ENCODE data around the gene ACSS3.
A peak's percentile ranks its signal among the peaks of the same experiment; 100 is the strongest.

ACSS3 gene

DNA sequence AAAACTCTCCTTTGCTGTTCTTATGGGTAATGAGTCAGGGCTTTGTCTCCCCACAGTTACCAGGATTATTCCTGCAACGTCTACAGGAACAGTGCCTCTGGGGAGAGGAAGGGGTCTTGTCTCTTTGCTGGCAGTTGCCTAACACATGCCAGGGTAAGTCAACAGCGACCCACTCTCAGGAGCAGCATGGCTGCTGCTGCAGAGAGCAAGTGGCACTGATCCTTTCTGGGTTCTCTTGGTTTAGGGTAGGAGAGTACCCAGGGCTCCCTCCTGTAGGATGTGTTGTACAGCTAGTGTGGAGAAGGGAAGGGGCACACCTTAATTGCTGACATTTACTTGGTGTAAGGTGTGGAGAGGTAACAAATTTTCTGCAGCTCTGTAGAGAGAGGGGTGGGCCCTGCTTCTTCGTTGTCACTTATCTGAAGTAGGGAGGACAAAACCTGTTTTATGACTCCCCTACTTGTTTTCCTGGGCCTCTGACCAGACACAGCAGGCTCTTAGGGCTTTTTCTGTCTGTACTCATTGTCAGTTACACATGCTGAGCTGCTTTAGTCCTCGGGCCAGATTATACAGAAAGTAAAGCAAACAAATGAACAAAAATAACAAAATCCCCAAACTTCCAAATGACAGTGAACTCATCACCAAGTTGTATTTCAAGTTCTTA is 168.2 kb downstream of the ACSS3 start:
- Histone ChIP-seq H3K79me1 (replicated peaks; ENCODE audit: low read length, poor library complexity, severe bottlenecking) (no peaks in the 10 kb centered on the region), H2AFZ (ENCODE audit: low read depth, low read length) (peak overlapping the region; percentile 64), H3K4me2 (ENCODE audit: low read length, poor library complexity, severe bottlenecking) (no peak overlapping the region), H3K23ac (ENCODE audit: low read length in 2 of 2) (no peak overlapping the region), H3K27me3 (ENCODE audit: control insufficient read depth in 1 of 2, insufficient read depth in 1 of 2, low read length in 2 of 2) (no peaks in the 10 kb centered on the region), H2BK5ac (ENCODE audit: low read depth, low read length, poor library complexity, severe bottlenecking) (no peak overlapping the region), H3K4me1 (ENCODE audit: control insufficient read depth, insufficient read depth, low read depth, low read length) (peaks cover 2% of the 10 kb centered on the region), H3K9me3 (ENCODE audit: control insufficient read depth, low read length) (no peaks in the 10 kb centered on the region), H3K36me3 (ENCODE audit: control insufficient read depth in 1 of 2, insufficient read depth in 2 of 2, low read depth in 1 of 2, low read length in 2 of 2) (no peaks in the 10 kb centered on the region), H2BK120ac (ENCODE audit: low read depth, low read length) (no peak overlapping the region), H2BK12ac (ENCODE audit: low read length in 2 of 2) (no peak overlapping the region), H3K4me3 (ENCODE audit: insufficient read depth in 1 of 2, low read depth in 1 of 2, low read length in 2 of 2) (no peak overlapping the region), H4K8ac (ENCODE audit: low read length) (peak overlapping the region; percentile 66), H3K14ac (ENCODE audit: low read length in 2 of 2) (peak overlapping the region in 1 of 2 experiments; percentile 55), H2BK15ac (ENCODE audit: low read depth, poor library complexity, severe bottlenecking) (no peak overlapping the region), H3K9ac (ENCODE audit: low read length) (no peak overlapping the region), H4K91ac (ENCODE audit: low read length) (no peak overlapping the region), H2AK5ac (ENCODE audit: low read length, severe bottlenecking) (no peak overlapping the region), H3K18ac (ENCODE audit: low read depth in 1 of 2, low read length in 2 of 2) (peak overlapping the region in 1 of 2 experiments; percentile 41), H3K27ac (ENCODE audit: low read length, poor library complexity, severe bottlenecking) (no peak overlapping the region), H3K4ac (ENCODE audit: low read depth in 1 of 2, low read length in 2 of 2) (no peak overlapping the region)
- DNase-seq = peak; percentile 4
- 28% methylated on average over 4 of the region's 4 CpGs for WGBS

DNA sequence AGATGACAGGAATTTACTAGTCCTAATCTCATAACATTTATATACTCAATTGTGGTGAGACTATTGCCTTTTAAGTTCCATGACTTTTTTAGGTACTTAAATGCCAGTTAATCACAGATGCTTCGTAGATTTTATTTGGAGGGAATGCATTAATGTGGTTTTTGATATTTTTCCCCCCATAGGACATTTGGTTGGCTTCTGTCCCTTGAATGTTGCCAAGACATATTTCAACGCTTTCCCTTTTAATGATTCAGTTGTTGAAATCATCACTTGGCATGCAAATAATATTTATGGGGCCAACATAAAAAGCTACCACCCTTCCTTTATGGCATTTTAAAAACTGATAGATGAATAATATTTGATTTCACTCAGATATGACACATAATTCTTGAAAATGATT is 172.1 kb downstream of the ACSS3 start:
- H3K9me3 ChIP-seq (ENCODE audit: control insufficient read depth, low read length) = no peaks in the 10 kb centered on the region
- no peak overlapping the region for H2AK5ac ChIP-seq (ENCODE audit: low read length, severe bottlenecking)
- no peak overlapping the region for H3K18ac ChIP-seq (ENCODE audit: low read depth in 1 of 2, low read length in 2 of 2)
- H4K91ac ChIP-seq (ENCODE audit: low read length) = no peak overlapping the region
- no peak overlapping the region for H4K8ac ChIP-seq (ENCODE audit: low read length)
- no peak overlapping the region for H2BK120ac ChIP-seq (ENCODE audit: low read depth, low read length)
- H3K27me3 ChIP-seq (ENCODE audit: control insufficient read depth in 1 of 2, insufficient read depth in 1 of 2, low read length in 2 of 2) = no peaks in the 10 kb centered on the region
- no peak overlapping the region for H2BK15ac ChIP-seq (ENCODE audit: low read depth, poor library complexity, severe bottlenecking)
- no peak overlapping the region for H3K23ac ChIP-seq (ENCODE audit: low read length in 2 of 2)
- H2AFZ ChIP-seq (ENCODE audit: low read depth, low read length) = no peak overlapping the region
- DNase-seq = no peak
- H3K4me3 ChIP-seq (ENCODE audit: insufficient read depth in 1 of 2, low read depth in 1 of 2, low read length in 2 of 2) = no peak overlapping the region
- WGBS = 100% methylated on average over 2 of the region's 2 CpGs
- no peak overlapping the region for H3K9ac ChIP-seq (ENCODE audit: low read length)
- no peaks in the 10 kb centered on the region for H3K79me1 ChIP-seq (replicated peaks; ENCODE audit: low read length, poor library complexity, severe bottlenecking)
- H3K4me2 ChIP-seq (ENCODE audit: low read length, poor library complexity, severe bottlenecking) = no peak overlapping the region
- H3K4ac ChIP-seq (ENCODE audit: low read depth in 1 of 2, low read length in 2 of 2) = no peak overlapping the region
- H3K4me1 ChIP-seq (ENCODE audit: control insufficient read depth, insufficient read depth, low read depth, low read length) = peaks cover 2% of the 10 kb centered on the region
- H2BK12ac ChIP-seq (ENCODE audit: low read length in 2 of 2) = no peak overlapping the region
- no peak overlapping the region for H3K14ac ChIP-seq (ENCODE audit: low read length in 2 of 2)
- H3K27ac ChIP-seq (ENCODE audit: low read length, poor library complexity, severe bottlenecking) = no peak overlapping the region
- no peak overlapping the region for H2BK5ac ChIP-seq (ENCODE audit: low read depth, low read length, poor library complexity, severe bottlenecking)
- no peaks in the 10 kb centered on the region for H3K36me3 ChIP-seq (ENCODE audit: control insufficient read depth in 1 of 2, insufficient read depth in 2 of 2, low read depth in 1 of 2, low read length in 2 of 2)

DNA sequence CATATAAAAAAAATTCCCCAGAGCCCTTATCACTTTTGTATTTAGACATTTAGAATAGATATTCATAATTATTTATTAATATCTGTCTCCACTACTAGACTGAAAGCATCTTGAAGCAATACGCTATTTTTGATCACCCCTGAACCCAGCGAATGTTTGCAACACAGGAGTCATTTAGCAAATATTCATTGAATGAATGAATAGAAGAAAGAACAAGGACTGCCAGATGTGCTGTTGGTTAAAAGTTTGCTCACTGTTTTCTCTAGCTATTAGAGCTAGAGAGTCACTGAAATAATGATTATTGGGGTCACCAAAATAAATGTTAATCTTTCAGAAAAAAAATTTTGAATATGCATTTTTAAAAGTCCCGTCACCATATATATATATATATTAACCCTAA is 174.3 kb downstream of the ACSS3 start:
- no peak overlapping the region for H4K91ac ChIP-seq (ENCODE audit: low read length)
- H3K36me3 ChIP-seq (ENCODE audit: control insufficient read depth in 1 of 2, insufficient read depth in 2 of 2, low read depth in 1 of 2, low read length in 2 of 2) = peaks cover 0 to 2% of the 10 kb centered on the region in 2 experiments
- DNase-seq = no peak
- no peak overlapping the region for H3K27ac ChIP-seq (ENCODE audit: low read length, poor library complexity, severe bottlenecking)
- no peaks in the 10 kb centered on the region for H3K79me1 ChIP-seq (replicated peaks; ENCODE audit: low read length, poor library complexity, severe bottlenecking)
- no peak overlapping the region for H2BK120ac ChIP-seq (ENCODE audit: low read depth, low read length)
- H3K14ac ChIP-seq (ENCODE audit: low read length in 2 of 2) = no peak overlapping the region
- H3K4me1 ChIP-seq (ENCODE audit: control insufficient read depth, insufficient read depth, low read depth, low read length) = no peaks in the 10 kb centered on the region
- no peak overlapping the region for H2AK5ac ChIP-seq (ENCODE audit: low read length, severe bottlenecking)
- H2AFZ ChIP-seq (ENCODE audit: low read depth, low read length) = no peak overlapping the region
- H3K18ac ChIP-seq (ENCODE audit: low read depth in 1 of 2, low read length in 2 of 2) = no peak overlapping the region
- H3K9me3 ChIP-seq (ENCODE audit: control insufficient read depth, low read length) = no peaks in the 10 kb centered on the region
- no peak overlapping the region for H3K4ac ChIP-seq (ENCODE audit: low read depth in 1 of 2, low read length in 2 of 2)
- H2BK5ac ChIP-seq (ENCODE audit: low read depth, low read length, poor library complexity, severe bottlenecking) = no peak overlapping the region
- H4K8ac ChIP-seq (ENCODE audit: low read length) = no peak overlapping the region
- no peak overlapping the region for H3K23ac ChIP-seq (ENCODE audit: low read length in 2 of 2)
- H3K4me3 ChIP-seq (ENCODE audit: insufficient read depth in 1 of 2, low read depth in 1 of 2, low read length in 2 of 2) = no peak overlapping the region
- H2BK15ac ChIP-seq (ENCODE audit: low read depth, poor library complexity, severe bottlenecking) = no peak overlapping the region
- no peak overlapping the region for H3K9ac ChIP-seq (ENCODE audit: low read length)
- no peak overlapping the region for H3K4me2 ChIP-seq (ENCODE audit: low read length, poor library complexity, severe bottlenecking)
- no peaks in the 10 kb centered on the region for H3K27me3 ChIP-seq (ENCODE audit: control insufficient read depth in 1 of 2, insufficient read depth in 1 of 2, low read length in 2 of 2)
- H2BK12ac ChIP-seq (ENCODE audit: low read length in 2 of 2) = no peak overlapping the region
- WGBS = 90% methylated on average over 2 of the region's 3 CpGs

DNA sequence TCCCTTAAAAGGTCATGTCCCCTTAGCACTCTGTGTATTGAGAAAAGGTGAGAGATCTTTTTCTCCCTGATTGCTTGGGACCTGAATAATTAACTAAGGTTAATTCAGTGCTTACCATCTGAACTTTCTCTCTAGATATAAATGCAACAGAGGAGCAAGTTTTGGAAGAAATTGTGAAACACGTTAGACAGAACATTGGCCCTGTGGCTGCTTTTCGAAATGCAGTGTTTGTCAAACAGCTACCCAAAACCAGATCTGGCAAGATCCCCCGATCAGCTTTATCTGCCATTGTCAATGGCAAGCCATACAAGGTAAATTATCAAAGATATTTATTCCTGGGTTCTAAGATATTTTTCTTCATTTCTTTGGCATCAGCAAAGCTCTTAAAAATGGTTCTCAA is 175.5 kb downstream of the ACSS3 start:
- no peak overlapping the region for H3K9ac ChIP-seq (ENCODE audit: low read length)
- H3K4ac ChIP-seq (ENCODE audit: low read depth in 1 of 2, low read length in 2 of 2) = no peak overlapping the region
- H4K8ac ChIP-seq (ENCODE audit: low read length) = no peak overlapping the region
- no peak overlapping the region for H2BK15ac ChIP-seq (ENCODE audit: low read depth, poor library complexity, severe bottlenecking)
- H3K27ac ChIP-seq (ENCODE audit: low read length, poor library complexity, severe bottlenecking) = no peak overlapping the region
- WGBS = 96% methylated on average over 2 of the region's 3 CpGs
- no peak overlapping the region for H2BK12ac ChIP-seq (ENCODE audit: low read length in 2 of 2)
- DNase-seq = no peak
- no peak overlapping the region for H2AFZ ChIP-seq (ENCODE audit: low read depth, low read length)
- no peak overlapping the region for H3K4me3 ChIP-seq (ENCODE audit: insufficient read depth in 1 of 2, low read depth in 1 of 2, low read length in 2 of 2)
- H3K4me1 ChIP-seq (ENCODE audit: control insufficient read depth, insufficient read depth, low read depth, low read length) = no peaks in the 10 kb centered on the region
- H3K36me3 ChIP-seq (ENCODE audit: control insufficient read depth in 1 of 2, insufficient read depth in 2 of 2, low read depth in 1 of 2, low read length in 2 of 2) = peaks cover 0 to 2% of the 10 kb centered on the region in 2 experiments
- no peaks in the 10 kb centered on the region for H3K27me3 ChIP-seq (ENCODE audit: control insufficient read depth in 1 of 2, insufficient read depth in 1 of 2, low read length in 2 of 2)
- no peaks in the 10 kb centered on the region for H3K9me3 ChIP-seq (ENCODE audit: control insufficient read depth, low read length)
- no peak overlapping the region for H4K91ac ChIP-seq (ENCODE audit: low read length)
- H3K14ac ChIP-seq (ENCODE audit: low read length in 2 of 2) = no peak overlapping the region
- no peak overlapping the region for H3K18ac ChIP-seq (ENCODE audit: low read depth in 1 of 2, low read length in 2 of 2)
- no peak overlapping the region for H3K23ac ChIP-seq (ENCODE audit: low read length in 2 of 2)
- no peak overlapping the region for H3K4me2 ChIP-seq (ENCODE audit: low read length, poor library complexity, severe bottlenecking)
- no peak overlapping the region for H2BK120ac ChIP-seq (ENCODE audit: low read depth, low read length)
- no peak overlapping the region for H2AK5ac ChIP-seq (ENCODE audit: low read length, severe bottlenecking)
- no peaks in the 10 kb centered on the region for H3K79me1 ChIP-seq (replicated peaks; ENCODE audit: low read length, poor library complexity, severe bottlenecking)
- H2BK5ac ChIP-seq (ENCODE audit: low read depth, low read length, poor library complexity, severe bottlenecking) = no peak overlapping the region
